ENCODE results near the gene TRERF1.
A peak's percentile ranks its signal among the peaks of the same experiment; 100 is the strongest.

DNA sequence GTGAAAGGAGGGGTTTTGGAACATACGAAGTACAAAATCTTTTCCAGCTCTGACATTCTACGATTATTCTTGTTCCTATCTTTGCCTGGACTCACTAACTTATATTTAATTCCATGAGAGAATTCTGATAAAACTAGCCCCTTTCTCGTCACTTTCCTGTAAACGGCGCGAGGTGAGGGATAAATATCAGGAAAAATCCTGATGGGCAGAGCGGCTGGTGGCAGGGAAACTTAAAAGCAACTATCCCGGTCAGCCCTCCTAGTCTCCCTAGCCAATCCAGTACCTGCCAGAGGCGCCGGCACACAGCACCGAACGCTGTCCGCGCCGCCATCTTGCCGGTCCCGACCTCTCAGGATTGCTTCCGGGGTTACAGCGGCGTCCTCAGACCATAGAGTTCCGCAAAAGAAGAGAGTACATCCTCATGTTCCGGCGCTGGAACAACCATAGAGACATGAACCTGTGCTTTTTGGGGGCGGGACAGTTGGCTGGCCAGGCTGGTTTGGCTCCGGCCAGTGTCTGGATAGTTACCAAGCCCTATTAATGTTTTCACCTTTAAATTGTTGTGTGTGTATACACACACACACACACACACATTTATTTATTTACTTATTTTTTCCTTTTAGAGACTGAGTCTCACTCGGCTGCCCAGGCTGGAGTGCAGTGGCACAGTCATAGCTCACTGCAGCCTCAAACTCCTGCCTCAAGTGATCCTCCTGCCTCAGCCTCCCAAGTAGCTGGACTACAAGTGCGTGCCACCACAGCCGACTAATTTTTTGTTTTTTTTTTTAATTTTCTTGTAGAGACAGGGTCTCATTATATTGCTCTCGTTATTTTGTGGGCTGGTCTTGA is 234.0 kb downstream of the TRERF1 start, which contains the start of gene MRPS10:
- TF ChIP-seq, protein P1, sequence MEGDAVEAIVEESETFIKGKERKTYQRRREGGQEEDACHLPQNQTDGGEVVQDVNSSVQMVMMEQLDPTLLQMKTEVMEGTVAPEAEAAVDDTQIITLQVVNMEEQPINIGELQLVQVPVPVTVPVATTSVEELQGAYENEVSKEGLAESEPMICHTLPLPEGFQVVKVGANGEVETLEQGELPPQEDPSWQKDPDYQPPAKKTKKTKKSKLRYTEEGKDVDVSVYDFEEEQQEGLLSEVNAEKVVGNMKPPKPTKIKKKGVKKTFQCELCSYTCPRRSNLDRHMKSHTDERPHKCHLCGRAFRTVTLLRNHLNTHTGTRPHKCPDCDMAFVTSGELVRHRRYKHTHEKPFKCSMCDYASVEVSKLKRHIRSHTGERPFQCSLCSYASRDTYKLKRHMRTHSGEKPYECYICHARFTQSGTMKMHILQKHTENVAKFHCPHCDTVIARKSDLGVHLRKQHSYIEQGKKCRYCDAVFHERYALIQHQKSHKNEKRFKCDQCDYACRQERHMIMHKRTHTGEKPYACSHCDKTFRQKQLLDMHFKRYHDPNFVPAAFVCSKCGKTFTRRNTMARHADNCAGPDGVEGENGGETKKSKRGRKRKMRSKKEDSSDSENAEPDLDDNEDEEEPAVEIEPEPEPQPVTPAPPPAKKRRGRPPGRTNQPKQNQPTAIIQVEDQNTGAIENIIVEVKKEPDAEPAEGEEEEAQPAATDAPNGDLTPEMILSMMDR (IDR thresholded peaks at IDR 0.05) = no peak
- TF ChIP-seq RFX5 (IDR thresholded peaks at IDR 0.05; ENCODE audit: low read length) = peak; percentile 47
- TF ChIP-seq EP300 (IDR thresholded peaks at IDR 0.05; ENCODE audit: borderline replicate concordance in 1 of 2, low read depth in 1 of 2, low read length in 1 of 2) = peak; percentile 36 to 38; a peak in 2 of 4 replicates
- TF ChIP-seq GABPA (IDR thresholded peaks at IDR 0.05; ENCODE audit: low read depth) = peak; percentile 95
- peak; percentile 97 for TF ChIP-seq POLR2AphosphoS5 (IDR thresholded peaks at IDR 0.05; ENCODE audit: low read depth, low read length)
- TF ChIP-seq, protein P2, sequence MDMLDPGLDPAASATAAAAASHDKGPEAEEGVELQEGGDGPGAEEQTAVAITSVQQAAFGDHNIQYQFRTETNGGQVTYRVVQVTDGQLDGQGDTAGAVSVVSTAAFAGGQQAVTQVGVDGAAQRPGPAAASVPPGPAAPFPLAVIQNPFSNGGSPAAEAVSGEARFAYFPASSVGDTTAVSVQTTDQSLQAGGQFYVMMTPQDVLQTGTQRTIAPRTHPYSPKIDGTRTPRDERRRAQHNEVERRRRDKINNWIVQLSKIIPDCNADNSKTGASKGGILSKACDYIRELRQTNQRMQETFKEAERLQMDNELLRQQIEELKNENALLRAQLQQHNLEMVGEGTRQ (IDR thresholded peaks at IDR 0.05; ENCODE audit: borderline replicate concordance, low read depth, low read length) = no peak
- TF ChIP-seq, protein P3, sequence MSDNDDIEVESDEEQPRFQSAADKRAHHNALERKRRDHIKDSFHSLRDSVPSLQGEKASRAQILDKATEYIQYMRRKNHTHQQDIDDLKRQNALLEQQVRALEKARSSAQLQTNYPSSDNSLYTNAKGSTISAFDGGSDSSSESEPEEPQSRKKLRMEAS (IDR thresholded peaks at IDR 0.05; ENCODE audit: low read depth) = peak; percentile 92
- no peak for TF ChIP-seq FOXJ3 (CRISPR knock-in tag; IDR thresholded peaks at IDR 0.05)
- no peak; the same call in 1 of the 2 replicates for TF ChIP-seq RAD21 (IDR thresholded peaks at IDR 0.05; ENCODE audit: low read length)
- TF ChIP-seq NRF1 (IDR thresholded peaks at IDR 0.05; ENCODE audit: low read depth, low read length) = no peak
- TF ChIP-seq NFIC (IDR thresholded peaks at IDR 0.05; ENCODE audit: borderline replicate concordance) = no peak; the same call in 1 of the 2 replicates
- TF ChIP-seq, protein P4, sequence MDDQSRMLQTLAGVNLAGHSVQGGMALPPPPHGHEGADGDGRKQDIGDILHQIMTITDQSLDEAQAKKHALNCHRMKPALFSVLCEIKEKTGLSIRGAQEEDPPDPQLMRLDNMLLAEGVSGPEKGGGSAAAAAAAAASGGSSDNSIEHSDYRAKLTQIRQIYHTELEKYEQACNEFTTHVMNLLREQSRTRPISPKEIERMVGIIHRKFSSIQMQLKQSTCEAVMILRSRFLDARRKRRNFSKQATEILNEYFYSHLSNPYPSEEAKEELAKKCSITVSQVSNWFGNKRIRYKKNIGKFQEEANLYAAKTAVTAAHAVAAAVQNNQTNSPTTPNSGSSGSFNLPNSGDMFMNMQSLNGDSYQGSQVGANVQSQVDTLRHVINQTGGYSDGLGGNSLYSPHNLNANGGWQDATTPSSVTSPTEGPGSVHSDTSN (IDR thresholded peaks at IDR 0.05) = peak; percentile 17; the same call in 1 of the 2 replicates
- peak; percentile 66; the same call in 1 of the 2 replicates for TF ChIP-seq RCOR1 (IDR thresholded peaks at IDR 0.05; ENCODE audit: low read length)

Data from SK-N-SH (cell line).